ENCODE results near the gene SAE1.

DNA sequence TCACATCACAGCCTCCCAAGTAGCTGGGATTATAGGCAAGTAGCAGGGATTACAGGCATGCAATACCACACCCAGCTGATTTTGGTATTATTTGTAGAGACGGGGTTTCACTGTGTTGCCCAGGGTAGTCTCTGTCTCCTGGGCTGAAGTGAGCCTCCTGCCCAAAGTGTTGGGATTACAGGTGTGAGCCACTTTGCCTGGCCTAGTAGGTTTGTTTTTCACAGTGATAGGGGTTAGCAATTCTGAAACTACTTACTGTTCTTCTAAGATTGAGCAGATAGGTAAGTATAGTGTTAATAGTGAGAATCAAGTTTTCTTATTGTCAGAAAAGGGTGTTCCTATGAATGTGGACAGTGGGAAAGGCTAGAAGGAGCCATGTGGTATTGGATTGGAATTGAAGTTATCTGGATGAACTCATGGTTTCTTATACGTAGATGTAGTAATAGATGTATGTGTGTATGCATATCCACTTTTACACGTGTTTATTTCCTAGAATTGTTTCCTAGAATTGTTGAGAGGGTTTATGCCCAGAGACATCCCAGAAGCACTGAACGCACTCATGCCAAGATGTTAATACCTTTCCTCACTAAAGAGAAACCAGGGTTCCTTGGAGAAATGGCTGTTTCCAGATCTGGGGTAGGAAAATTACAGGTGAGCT, 49.1 kb downstream of the SAE1 start:
- TF ChIP-seq POLR2A (IDR thresholded peaks at IDR 0.05), result no peak
- TF ChIP-seq, protein P1, sequence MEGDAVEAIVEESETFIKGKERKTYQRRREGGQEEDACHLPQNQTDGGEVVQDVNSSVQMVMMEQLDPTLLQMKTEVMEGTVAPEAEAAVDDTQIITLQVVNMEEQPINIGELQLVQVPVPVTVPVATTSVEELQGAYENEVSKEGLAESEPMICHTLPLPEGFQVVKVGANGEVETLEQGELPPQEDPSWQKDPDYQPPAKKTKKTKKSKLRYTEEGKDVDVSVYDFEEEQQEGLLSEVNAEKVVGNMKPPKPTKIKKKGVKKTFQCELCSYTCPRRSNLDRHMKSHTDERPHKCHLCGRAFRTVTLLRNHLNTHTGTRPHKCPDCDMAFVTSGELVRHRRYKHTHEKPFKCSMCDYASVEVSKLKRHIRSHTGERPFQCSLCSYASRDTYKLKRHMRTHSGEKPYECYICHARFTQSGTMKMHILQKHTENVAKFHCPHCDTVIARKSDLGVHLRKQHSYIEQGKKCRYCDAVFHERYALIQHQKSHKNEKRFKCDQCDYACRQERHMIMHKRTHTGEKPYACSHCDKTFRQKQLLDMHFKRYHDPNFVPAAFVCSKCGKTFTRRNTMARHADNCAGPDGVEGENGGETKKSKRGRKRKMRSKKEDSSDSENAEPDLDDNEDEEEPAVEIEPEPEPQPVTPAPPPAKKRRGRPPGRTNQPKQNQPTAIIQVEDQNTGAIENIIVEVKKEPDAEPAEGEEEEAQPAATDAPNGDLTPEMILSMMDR (IDR thresholded peaks at IDR 0.05), result no peak

Data from heart left ventricle (tissue), 13 donors.